ENCODE measurements around the gene CBFA2T2.

- no peak for TF ChIP-seq CTCF (IDR thresholded peaks at IDR 0.05)
- no peak for TF ChIP-seq POLR2A (IDR thresholded peaks at IDR 0.05)
Observed at GRCh38 chr20:33463332-33464101, 26.4 kb upstream of the CBFA2T2 start.
